COLO829 (cell line): Measurements from ENCODE around the gene PIP5K1A.
A peak's percentile ranks its signal among the peaks of the same experiment; 100 is the strongest.
"Not testable (repeated sequence)": the region's sequence is repeated elsewhere in the genome, so short reads cannot be mapped to it uniquely, and the experiment has no call there.

Experiments
- DNase-seq: peaks from one replicate; pipeline ENCODE4 v3.0.0; 2012; ENCODE audit warnings: low spot score

PIP5K1A gene, protein sequence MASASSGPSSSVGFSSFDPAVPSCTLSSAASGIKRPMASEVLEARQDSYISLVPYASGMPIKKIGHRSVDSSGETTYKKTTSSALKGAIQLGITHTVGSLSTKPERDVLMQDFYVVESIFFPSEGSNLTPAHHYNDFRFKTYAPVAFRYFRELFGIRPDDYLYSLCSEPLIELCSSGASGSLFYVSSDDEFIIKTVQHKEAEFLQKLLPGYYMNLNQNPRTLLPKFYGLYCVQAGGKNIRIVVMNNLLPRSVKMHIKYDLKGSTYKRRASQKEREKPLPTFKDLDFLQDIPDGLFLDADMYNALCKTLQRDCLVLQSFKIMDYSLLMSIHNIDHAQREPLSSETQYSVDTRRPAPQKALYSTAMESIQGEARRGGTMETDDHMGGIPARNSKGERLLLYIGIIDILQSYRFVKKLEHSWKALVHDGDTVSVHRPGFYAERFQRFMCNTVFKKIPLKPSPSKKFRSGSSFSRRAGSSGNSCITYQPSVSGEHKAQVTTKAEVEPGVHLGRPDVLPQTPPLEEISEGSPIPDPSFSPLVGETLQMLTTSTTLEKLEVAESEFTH

DNA sequence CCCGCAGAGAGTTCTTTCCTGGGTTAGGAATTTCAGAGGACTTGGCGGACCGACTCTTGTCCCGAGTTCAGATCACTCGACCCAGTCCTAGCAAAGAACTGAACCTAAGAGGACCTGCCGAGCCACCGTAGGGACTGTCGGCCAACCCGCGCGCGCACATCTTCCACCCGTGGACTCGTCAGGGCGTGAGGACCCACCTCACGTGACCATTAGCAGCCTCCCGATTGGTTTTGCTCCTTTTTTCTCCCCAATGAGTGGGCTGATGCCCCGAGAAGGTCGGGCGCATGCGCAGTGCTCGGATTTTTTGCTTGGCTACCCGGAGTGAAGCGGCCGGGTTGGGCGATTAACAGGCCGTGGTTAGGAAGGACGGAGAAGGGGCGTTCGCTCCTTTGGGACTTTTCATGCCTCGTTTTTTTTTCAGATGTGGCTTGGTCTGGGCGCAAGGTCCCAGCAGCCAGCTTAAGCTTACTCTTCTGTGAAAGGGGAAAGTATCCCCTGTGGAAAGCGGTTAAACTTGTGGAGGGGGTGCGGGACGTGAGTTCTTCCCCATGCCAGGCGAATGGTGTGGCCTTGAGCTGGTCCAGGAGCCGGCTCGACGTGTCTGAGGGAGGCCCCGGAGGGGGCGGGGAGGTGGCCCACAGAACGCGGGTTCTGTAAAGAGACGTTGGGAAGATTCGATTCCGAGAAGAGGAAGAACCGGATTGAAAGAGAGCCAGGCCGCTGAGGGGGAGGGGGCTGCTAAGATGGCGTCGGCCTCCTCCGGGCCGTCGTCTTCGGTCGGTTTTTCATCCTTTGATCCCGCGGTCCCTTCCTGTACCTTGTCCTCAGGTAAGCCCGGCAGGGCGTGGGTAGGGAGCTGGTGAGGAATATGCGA lies at the start of gene PIP5K1A:
Gene PIP5K1A, plus strand, starts transcription at position 299 of the 874 bp plus-strand sequence. Its CDS starts 445 bp downstream, at position 744.
- peak; percentile 100 for DNase-seq

DNA sequence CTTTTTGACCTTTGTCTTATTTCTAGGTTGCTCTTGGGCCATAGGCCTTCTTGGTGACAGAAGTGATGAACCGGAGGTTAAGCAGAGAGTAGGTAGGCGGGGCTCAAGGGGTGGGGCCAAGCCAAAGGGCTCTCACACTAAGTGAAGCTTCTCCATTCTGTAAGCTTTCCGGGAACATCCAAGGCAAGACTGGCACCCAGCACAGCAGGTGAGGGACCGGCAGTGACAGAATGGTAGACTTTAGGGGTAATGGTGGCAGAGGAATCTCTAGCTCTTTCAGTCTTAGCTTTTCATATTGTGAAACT lies 41.9 kb upstream of the PIP5K1A start, which contains the start of gene TNFAIP8L2:
Gene TNFAIP8L2, plus strand, starts transcription at position 135 of the 305 bp plus-strand sequence. CDS start 2,049 bp downstream, outside the sequence.
- no peak for DNase-seq

DNA sequence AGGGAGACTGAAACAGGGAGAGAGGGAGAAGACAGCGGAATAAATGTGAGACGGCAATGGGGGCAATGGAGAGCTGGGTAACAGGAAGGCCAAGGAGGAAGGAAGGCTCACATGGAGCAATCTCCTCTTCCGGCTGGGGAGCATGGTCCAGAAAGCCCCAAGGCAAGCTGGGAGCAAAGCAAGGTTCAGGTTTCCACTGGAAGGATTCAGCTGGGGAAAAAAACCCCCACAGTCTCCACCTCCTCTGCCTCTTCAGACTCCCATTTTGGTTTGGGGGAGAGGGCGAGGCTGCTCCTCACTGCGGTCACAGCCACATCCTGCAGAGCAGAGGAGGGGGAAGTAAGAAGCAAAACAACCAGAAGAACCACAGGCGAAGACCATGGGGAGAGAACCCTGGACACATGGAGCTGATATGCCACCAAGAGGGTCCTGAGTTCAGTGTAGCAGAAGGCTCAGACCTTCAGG lies 41.3 kb upstream of the PIP5K1A start:
- DNase-seq: no peak

DNA sequence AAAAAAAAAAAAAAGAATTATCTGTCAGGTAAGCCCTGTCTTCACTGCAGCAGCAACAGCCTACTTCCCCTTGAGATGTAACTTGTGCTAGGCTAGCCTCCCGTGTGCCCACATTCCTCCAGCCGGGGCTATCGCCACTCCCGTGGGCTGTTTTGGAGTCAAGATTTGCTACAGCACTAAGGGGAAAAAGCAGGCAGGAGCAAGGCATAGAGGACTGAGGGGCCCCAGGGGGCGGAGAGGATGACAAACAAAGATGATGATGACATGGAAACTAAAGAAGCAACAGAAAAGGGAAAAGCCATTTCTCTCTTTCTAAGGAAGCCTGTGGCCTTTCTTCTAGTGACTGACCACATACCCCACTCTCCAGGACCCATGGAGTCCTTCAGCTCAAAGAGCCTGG lies 40.0 kb upstream of the PIP5K1A start:
- DNase-seq: no peak

DNA sequence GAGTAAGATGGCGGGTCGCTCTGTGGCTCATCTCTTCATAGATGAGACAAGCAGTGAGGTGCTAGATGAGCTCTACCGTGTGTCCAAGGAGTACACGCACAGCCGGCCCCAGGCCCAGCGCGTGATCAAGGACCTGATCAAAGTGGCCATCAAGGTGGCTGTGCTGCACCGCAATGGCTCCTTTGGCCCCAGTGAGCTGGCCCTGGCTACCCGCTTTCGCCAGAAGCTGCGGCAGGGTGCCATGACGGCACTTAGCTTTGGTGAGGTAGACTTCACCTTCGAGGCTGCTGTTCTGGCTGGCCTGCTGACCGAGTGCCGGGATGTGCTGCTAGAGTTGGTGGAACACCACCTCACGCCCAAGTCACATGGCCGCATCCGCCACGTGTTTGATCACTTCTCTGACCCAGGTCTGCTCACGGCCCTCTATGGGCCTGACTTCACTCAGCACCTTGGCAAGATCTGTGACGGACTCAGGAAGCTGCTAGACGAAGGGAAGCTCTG lies 39.6 kb upstream of the PIP5K1A start:
- no peak for DNase-seq

DNA sequence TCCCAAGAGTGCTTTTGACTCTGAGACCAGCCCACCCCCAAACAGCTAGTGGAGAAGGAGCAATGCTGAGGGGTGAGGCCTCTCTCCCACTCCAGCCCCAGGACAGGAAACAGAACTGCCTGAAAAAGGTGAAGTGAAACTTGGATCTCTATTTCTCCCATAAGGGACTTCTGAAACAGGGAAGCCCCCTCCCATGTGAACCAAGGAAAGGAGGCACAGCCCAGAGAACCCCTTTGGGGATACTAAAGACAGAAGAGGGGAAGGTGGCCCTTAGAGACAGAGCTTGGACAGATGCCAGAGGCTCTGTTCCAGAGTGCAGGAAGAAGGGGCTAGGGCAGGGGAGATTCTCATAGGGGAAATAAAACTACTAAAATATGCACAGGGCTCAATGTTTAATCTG lies 39.0 kb upstream of the PIP5K1A start:
- DNase-seq: no peak

DNA sequence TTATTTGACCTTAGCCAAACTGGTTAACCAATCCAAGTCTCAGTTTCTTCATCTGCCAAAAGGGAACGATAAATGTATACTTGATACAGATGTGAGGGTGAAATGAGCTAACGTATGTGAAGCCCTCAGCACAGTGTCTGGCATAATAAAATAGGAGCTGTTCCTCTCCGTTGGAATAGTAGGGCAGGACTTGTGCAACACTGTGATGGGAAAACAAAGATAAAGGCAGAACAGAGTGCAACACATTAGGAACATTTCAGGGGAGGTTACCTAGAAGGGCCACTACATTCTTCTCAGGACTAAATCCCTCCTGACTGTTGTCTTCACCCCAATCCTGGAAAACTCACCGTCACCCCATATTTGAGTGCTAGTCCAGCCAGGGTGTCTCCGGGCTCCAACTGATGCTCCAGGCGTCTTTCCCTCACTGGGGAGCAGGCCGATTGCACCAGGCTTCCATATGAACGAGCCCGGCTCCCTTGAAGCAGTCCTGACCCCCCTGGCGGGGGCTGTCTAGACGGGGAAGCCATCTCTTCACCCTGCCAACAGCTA lies 33.5 kb upstream of the PIP5K1A start:
- DNase-seq: no peak

DNA sequence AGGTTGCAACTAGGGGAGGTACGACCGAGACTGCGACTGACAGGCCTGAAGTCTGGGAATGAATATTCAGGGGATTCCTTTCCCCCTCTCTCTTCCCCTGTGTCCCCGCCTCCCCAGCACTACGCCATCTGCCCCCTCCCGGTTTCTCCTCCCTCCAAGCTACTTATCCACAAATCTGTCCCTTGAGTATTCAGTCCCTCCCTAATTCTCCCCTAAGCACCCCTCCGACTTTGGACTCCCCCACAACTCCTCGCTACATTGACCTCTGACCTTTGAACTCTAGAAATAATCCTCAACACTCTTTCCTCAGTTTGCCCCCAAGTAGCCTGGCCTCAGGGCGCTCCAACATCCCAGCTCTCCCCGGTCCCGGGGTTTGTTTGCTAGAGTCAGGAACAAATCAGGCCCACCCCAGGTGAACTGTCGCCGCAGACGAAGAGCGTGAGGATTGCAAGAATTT lies 33.0 kb upstream of the PIP5K1A start:
- peak; percentile 48 for DNase-seq

DNA sequence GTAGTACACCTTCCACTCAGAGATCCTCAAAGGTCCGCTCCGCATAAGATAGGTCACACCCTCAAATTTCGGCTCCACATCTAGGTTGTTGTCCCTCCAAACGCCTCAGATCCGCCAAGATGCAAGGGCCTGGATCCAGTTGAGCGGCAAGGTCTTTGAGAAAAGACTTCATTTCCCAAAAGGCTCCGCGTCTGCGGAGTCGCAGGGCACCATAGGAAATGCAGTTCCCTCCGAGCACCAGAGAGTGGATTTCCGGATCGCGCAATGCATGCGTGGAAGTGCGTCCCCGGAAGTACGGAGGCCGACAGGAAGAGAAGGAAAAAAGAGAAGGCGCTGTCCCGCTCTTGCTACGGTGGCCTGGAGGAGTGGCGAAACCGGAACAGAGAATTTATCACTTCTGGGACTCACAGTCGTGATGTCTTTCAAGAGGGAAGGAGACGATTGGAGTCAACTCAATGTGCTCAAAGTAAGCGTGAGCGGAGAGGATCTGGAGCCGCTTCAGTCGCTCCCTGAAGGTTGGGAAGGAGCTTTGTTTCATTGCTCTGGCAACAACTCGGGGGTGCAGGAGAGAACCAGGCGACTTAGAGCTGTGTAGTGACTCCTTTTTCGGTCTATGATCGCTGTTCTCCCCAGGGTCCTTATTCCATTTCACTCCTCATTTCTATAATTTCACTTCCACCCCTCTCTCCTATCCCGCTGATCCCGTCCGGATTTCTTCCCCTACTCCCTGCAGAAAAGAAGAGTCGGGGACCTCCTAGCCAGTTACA lies 32.4 kb upstream of the PIP5K1A start, which contains the start of the genes LYSMD1 and SCNM1:
Gene LYSMD1, minus strand, starts transcription at position 165 of the 767 bp plus-strand sequence. CDS start 644 bp downstream, outside the sequence.
Gene SCNM1, plus strand, starts transcription at position 407 of the 767 bp plus-strand sequence. Its CDS starts 9 bp downstream, at position 416.
- peak; percentile 100 for DNase-seq

DNA sequence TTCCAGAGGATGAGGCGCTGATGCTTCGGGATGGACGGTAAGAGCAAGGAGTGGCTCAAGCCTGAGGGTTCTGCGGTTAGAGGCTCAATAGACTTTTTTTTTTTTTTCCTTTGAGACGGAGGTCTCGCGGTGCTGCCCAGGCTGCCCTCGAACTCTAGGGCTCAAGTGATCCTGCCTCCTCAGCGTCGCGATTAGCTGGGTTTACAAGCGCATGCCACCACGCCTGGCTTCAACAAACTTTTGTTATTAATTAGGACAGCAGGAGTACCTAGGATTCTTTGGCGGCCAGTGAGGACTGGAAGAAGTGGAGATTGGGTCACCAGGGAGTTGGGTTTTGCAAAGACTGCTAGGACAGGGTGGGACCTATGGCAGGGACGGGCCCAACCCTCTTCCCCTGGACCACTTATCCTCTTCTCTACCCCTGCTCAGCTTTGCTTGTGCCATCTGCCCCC lies 31.8 kb upstream of the PIP5K1A start:
- DNase-seq: peak; percentile 57

DNA sequence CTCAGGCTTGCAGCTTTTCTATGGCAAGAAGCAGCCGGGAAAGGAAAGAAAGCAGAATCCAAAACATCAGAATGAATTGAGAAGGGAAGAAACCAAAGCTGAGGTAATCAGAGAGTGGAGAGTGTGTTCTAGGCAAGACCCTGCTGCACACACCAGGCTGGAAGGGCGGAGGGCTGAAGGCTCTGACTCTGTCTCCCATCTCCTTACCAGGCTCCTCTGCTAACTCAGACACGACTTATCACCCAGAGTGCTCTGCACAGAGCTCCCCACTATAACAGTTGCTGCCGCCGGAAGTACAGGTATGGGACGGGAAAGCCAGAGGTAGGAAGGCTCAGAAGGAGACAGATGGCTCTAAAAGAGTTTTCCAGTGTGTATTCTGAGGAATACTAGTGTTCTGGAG lies 31.2 kb upstream of the PIP5K1A start:
- no peak for DNase-seq

DNA sequence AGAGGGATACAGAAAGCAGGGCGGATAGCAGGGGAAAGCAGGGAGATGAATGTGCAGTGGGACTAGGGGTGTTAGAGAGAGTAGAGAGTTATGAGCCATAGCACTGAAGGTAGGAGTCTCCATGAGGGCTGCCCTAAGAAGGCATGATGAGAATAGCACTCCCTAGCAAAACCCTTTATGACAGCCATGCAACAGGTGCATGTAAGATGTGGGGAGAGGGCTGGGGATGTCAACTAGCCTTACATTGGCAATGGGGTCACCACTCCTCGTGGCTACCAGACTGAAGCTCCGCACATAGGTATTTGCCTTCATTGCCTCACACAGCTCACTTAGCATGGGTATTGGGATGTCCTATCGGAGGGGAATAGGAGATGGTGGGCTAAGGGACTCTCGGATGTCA lies 27.2 kb upstream of the PIP5K1A start:
- DNase-seq: no peak

DNA sequence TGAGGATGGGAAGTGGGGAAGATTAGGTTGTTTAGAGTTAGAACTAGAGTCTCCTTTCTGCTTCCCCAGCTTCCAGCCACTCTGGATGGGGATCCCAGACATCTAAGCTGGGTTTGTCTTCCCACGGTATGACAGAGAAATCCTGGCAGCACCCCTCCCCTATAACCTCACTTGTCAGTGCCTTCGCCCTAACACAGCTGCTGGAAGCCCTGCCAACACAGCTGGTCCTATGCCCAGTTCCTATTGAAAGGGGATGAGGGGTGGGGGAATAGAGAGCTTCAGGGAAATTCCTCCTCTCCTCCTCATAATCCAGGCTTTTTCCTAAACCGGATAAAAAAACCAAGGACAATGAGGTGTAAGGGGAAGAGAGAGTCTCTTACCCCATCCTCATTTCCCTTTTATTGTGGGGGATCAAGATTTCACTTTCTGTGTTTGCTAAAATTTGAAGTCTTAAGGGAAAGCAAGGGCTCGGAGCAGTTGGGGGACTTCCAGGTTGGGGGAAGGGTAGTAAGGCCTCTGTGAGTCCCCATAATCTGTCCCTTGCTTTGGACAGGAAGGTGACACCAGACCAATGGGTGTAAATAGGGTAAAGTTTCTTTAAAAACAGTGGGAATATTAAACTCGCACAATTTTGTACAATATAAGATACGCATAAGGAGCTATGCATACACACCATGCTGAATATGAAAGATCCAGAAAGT lies 23.2 kb upstream of the PIP5K1A start:
- no peak for DNase-seq

DNA sequence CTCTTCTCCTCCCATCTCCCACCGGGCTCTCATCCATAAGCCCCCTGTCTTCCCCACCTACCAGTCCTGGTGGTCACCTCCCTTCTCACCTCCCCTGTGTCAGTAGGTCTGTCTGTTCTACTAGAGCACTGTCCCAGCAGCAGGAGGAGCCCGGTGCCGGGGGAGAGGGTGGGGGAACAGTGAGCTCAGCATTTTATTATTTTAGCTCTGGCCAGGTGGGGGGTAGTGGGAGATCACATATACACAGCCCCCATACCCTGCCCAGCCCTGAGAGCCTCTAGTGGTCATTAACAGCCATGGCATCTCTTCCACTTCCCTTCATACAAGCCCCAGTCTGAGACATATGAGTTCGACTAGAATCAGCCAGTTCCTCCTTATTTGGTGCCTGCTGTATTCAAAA lies 22.5 kb upstream of the PIP5K1A start, which contains the start of gene TMOD4:
Gene TMOD4, minus strand, starts transcription at position 119 of the 400 bp plus-strand sequence. CDS start 1,106 bp downstream, outside the sequence.
- no peak for DNase-seq

DNA sequence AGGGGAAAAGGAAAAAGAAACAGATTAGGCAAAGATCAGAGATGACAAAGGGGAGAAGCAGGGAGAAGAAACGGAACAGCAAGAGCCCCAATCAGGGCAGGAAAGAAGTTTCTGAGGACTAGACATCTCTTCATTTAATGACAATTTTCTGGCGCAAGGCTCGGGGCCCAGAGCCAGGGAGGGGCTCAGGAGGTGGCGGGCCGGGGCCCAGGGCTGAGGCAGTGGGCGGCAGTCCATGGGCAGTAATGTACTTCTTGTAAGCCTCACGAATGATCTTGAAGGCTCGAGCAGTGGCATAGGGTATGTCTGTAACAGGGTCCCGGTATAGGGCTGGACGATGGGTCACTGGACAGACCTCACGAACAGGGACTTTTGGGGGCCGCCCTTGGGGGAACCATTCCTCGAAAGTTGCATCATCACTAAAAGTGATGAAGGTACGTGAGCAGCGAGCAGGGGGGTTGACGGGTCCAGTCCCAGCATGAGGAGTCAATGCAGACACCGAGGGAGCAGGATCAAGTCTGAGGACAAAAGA lies 21.8 kb upstream of the PIP5K1A start:
- no peak for DNase-seq

DNA sequence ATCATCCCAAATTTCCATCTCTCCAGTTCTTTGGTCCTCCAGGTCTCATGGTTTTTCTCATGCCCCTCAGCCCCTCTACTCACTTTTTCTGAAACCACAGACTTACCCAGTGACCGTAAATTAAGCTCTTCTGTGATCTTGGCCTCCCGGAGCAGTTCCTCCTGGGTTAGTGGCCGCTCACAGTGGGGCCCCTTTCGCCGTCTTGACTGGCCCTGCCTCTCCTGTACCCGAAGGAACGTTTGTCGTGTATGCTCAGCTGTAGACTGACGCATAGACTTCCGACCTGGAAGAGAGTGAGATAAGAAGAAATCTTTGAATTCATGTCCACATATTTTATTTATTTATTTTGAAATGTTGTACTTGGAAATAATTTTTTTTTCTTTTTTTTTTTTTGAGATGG lies 14.1 kb upstream of the PIP5K1A start:
- no peak for DNase-seq

DNA sequence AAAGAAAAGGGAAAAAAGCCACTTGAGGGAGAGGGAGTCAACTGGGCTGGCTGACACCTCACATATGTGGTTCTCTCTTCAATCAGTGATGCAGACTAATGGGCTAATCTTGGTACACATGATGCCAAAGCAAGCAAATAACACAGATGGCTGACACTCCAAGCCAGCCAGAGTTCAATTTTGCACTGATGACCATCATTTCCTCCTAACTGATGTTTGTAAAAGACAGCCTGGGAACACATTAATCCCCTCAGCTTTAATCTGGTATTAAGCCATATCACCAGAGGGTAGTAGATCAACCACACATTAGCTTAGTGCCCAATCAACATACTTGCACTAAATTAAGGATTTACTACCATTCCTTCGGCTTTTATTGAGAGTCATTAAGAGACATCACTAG lies 11.1 kb upstream of the PIP5K1A start:
- DNase-seq: no peak

DNA sequence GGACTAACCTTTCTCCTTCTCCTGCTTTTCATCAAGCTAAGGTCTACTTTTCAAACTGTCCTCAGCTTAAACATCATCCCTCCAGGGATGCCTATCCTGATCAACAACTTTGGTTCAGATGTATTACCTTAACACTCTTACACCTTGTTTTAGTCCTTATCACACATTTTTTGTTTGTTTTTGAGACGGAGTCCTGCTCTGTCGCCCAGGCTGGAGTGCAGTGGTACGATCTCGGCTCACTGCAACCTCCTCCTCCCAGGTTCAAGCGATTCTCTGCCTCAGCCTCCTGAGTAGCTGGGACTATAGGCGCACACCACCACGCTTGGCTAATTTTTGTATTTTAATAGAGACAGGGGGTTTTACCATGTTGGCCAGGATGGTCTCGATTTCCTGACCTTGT lies 9.7 kb upstream of the PIP5K1A start:
- DNase-seq: not testable (repeated sequence)

DNA sequence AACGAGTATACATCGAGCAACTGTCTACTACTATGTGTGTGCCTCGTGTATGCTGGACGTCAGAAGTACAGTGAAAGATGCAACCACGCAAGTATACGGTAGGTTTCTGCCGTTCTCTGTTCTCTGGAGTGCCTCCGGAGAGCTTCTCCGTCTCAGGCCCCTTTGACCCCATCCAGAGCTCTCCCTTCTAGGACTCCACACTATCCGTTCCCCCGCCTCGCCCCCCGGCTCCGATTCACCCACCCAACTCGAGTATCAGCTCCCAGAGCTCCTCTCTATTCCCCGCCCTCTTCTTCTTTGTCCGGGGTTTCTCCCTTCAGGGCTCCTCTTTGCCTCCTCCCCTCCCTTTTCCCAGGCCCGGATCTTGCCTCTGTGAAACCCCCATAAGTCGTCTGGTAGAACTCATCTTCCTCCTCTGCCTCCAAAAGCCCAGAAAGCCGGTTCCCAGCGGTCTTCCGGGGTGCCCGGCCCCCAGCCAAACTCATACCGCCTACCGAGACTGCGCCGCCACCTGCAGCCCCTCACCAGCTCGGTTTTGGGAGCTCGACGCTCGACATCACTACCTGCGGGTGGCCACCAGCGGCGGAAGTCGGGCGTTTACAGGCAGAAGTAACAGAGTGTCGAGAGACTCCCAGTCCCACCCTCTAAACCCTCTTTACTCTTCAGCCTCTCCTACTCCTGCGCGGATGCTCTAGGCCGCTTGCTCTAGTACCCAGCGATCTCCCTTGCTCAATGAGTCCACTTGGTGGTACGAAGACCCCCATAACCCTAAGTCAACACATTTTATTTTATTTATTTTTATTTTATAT lies 8.5 kb upstream of the PIP5K1A start, which contains the start of gene VPS72:
Gene VPS72, minus strand, starts transcription at position 561 of the 809 bp plus-strand sequence. Its CDS starts 76 bp downstream, at position 485.
- DNase-seq: peak; percentile 93
